ENCODE results near the gene GNAZ. TPM values are rescaled to one million over a fixed set of nuclear protein-coding genes. Genes with fewer than 3 reads are reported as not detected.
A peak's percentile ranks its signal among the peaks of the same experiment; 100 is the strongest.

Gene GNAZ
- total RNA-seq, 1 experiment from 2014 or later = 17.2 TPM

DNA sequence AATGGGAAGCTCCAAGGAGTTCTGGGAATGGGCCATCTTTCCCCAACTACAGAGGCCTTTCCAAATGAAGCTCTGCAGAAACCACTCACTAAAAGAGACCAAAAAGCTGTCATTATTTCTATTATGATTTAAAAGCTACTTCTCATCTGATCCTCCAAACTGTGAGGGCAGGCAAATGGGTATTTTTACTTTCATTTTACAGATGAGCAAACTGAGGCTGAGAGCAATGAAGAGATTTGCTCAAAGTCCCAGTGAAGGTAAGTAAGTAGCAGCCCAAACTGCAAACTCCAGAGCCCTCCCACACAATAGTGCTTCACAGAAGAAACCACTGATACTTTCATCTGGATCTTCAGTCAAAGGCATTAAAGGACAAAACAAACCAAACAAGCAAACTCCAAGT, 70.1 kb downstream of the GNAZ start:
- in situ Hi-C loops (cut with HindIII; ENCODE audit: low sequenced_read_pairs) = no loop called here
- no peak for DNase-seq (ENCODE audit: low spot score)

DNA sequence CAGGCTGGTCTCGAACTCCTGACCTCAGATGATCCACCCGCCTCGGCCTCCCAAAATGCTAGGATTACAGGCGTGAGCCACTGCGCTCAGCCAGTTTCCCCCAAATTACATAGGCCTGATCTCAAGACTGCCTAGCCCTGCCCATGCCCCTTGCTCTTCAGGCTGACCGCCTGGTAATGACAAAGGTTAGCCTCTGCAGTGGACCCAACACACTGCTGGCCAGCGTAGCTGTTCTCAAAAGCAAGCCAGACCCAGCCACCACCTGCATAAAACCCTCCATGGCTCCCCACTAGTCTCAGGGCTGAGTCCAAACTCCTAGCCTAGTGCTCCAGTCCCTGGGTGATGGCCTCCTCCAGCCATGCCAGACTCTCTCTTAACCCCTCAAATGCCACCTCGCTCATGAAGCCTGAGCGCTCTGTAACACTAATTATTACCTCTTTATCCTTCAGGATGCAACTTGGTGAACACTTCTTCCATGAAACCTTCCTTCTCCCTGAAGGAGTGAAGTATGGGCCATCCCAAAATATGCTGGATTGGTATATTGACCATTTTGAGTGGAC, 72.3 kb downstream of the GNAZ start:
- DNase-seq (ENCODE audit: low spot score) = no peak
- in situ Hi-C loops (cut with HindIII; ENCODE audit: low sequenced_read_pairs) = no loop called here

DNA sequence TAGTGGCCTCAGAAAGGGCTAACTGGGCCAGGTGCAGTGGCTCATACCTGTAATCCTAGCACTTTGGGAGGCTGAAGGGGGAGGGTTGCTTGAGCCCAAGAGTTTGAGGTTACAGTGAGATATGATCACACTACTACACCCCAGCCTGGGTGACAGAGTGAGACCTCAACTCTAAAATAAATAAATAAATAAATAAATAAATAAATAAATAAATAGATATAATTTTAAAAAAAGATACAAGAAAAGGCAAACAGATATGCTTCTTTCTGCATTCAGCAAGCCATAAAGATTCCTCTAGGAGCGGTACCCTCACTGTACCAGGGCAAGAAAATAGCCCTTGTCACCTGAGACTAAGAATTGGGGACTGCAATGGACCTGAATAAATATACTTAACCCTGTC, 72.8 kb downstream of the GNAZ start:
- no peak for DNase-seq (ENCODE audit: low spot score)
- in situ Hi-C loops (cut with HindIII; ENCODE audit: low sequenced_read_pairs) = no loop called here

DNA sequence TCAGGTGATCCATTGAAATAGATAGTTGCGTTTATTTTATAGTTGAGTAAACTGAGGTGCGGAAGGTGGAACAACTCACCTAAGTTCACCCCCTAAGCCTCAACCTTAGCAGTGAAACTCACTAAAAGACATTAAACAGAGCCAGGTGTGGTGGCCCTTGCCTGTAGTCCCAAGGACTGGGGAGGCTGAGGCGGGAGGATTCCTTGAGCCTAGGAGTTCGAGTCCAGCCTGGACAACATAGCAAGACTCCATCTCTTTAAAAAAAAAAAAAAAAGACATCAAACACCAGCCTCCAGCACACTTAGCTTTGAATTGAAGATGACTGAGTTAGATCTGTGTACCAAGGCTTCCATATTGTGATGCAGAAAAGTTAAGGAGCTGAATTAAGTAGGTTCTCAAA, 74.1 kb downstream of the GNAZ start:
- no peak for DNase-seq (ENCODE audit: low spot score)
- in situ Hi-C loops (cut with HindIII; ENCODE audit: low sequenced_read_pairs) = no loop called here

DNA sequence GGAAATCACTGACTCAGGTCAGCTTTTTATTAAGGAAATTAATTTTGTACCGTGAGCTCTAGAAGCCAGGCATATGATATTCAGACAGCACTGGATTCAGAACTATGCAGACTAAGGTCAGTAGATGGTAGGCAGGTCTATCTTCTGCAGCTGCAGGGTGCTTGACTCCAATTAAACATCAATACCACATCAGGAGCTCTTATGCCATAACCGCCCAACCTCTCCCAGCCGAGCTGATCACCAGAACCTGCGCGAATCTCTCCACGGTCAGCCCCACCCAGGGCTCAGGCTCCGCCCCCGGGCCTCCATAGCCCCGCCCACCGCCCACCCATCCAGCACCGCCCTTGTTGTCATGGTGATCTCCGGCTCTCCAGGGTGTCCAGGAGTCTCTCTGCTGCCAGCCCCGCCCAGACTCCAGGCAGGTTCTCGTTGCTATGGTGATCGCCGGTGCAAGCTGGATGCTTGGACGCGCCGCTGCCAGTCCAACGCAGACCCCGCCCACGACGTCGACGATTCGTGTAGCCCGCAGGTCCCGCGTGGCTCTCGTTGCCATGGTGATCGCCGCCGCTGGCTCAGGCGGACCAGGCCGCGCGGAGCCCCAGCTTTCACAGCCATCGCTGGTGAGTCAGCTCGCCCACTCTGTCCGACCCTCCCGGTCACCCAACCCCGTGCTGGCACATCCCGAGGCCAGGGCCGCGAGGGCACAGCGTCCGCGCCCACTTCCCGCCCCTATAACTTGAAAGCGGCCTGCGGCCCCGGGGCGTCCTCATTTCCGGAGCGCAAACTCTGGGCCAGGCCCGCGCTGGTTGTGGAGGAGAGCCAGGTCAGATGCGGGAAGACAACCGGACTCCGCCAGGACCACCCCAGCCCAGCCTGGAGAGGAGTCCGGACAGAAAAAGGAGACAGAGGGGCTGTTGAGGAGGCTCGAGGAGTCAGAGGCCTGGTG, 74.9 kb downstream of the GNAZ start, which contains the start of gene RAB36:
Gene RAB36 (plus strand): TSS at position 546 of the 946 bp plus-strand sequence. CDS start 1,140 bp downstream, outside the sequence.
- peak; percentile 100 for DNase-seq (ENCODE audit: low spot score)
- in situ Hi-C loops (cut with HindIII; ENCODE audit: low sequenced_read_pairs) = no loop called here

DNA sequence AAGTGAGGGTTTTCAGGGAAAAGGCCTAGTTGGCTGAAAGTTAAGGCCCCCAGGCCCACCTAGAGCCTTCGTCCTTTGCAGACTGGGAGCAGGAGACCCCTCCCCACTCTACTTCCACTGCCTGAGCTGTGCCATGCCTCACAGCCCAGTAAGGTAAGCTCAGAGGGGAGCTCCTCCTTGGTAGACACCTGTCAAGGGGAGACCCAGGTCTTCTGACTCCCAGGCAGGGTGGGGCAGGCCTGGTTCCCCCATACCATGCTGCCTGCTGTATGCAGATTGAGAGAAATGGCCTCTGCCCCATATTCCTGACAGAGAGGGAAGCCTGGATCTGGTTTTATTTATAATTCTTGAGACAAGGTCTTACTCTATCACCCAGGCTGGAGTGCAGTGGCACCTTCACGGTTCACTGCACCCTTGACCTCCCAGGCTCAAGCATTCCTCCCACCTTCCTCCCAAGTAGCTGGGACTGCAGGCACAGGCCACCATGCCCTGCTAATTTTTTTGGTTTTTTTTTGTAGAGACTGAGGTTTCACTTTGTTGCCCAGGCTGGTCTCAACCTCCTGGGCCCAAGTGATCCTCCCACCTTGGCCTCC, 75.7 kb downstream of the GNAZ start:
- in situ Hi-C loops (cut with HindIII; ENCODE audit: low sequenced_read_pairs) = no loop called here
- DNase-seq (ENCODE audit: low spot score) = no peak

DNA sequence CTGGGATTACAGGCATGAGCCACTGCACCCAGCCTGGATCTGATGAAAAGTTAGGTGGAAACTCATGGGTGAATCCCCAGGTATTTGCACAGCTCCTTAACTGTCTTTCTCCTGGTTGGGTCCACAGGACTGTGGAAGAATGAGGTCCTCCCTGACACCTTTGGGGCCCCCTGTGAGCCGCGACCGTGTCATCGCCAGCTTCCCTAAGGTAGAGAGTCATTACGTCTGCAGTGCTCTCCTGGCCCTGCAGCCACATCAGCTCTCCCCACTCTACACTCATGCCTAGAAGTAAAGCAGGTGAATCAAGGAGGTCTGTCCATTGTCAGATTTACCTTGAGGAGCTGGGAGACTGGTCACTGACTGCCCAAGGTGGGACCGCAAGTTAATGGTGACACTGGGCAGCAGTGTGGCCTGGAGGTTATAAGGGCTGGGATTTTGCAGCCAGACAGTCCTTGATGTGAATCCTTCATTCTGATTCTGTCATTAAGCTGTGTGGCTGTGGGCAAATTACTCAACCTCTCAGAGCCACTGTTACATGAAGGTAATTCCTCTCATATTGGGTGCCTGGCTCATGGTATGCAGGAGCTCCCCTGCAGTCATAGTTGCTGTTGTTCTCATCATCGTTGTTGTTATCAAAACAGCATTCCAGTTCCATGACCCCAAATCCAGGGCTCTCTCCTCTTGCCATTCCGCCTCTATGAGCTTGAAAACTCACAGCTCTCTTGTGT, 76.3 kb downstream of the GNAZ start:
- no peak for DNase-seq (ENCODE audit: low spot score)
- in situ Hi-C loops (cut with HindIII; ENCODE audit: low sequenced_read_pairs) = no loop called here

DNA sequence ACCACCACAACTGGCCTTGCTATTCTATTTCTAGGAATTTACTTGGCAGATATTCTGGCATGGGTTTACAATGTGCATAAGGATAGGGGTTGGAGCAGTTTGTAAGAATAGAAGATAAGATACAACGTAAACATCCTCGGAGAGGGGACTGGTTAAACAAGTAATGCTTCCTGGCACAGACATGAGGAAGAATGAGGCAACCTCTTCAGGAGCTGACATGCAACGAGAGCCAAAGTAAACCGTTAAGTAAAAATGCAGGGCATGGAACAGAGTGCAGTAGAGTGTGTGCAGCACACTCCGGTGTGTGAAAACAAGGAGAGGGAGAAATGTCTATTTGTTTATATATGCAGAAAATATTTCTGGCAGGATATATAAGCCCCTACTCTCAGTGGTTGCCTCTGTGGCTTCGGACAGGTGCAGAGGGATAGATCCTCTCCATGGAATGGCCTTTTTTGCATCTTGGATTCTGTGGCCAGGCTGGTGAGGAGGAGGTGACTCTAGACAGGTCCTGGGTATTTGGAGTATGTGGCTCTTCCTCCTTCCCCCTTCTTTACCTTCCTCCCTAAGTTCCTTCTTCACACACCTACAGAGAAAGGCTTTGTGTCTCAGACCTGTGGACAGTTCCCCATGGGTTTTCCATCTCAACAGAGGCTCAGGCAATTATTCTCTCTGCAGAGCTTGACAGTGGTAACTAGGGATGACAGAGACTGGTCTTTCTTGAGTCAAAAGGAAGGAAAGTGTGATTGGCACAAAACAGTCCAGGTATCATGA, 77.5 kb downstream of the GNAZ start:
- in situ Hi-C loops (cut with HindIII; ENCODE audit: low sequenced_read_pairs) = no loop called here
- DNase-seq (ENCODE audit: low spot score) = no peak

DNA sequence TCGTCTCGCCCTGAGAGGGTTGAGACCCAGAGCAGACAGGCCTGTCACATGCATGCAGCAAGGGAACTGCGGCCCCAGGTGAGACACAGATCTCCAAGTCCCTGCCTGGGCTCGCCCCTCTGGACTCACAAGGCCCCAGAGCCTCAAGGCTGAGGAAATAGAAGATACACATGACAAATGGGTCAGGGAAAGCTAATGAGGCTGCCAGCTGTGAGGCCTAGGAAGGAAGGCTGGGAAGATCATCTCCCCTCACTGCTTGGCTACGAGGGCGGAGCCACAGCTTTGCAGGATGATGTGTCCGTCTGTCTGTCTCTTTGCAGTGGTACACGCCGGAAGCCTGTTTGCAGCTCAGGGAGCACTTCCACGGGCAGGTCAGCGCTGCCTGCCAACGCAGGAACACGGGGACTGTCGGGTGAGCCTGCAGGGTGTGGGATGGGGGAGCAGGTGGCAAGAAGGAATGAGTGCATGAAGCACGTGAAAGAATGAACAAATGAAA, 79.5 kb downstream of the GNAZ start:
- DNase-seq (ENCODE audit: low spot score) = no peak
- in situ Hi-C loops (cut with HindIII; ENCODE audit: low sequenced_read_pairs) = no loop called here

DNA sequence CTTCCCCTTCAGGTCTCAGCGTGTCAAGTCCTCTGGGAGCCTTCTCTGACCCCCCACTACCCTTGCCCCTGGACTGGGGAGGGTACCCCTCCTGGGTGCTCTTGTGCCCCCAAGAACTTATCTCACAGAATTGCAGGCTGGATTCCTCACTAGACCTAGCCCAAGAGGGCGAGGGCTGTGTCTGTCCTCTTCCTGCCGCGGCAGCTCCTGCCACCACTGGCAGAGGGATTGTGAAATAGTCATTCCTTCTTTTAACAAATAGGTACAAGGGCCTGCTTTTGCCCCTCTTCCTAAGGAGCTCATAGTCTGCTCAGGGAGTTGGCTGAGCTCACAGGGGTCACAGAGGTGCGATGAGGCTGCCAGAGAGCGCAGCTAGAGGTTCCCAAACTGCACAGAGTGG, 80.4 kb downstream of the GNAZ start:
- in situ Hi-C loops (cut with HindIII; ENCODE audit: low sequenced_read_pairs) = no loop called here
- DNase-seq (ENCODE audit: low spot score) = no peak

DNA sequence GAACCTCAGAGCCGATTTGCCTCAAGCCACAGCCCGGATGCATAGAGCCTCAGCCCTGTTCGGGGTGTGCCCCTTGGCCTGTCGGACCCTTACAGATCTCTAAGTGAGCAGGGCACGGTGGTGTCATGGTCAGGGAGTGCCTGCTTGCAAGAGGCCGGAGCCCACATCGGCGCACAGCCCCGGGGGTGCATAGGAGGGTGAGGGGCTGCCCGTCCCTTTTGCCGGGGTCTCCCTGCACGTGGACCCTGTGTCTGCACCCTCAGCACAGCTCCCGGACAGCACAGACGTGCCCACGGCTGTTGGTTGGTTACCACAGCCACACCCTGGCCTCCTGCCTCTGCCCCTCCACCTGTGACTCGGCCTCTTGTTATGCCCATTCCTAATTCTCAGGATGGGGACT, 81.5 kb downstream of the GNAZ start:
- no peak for DNase-seq (ENCODE audit: low spot score)
- in situ Hi-C loops (cut with HindIII; ENCODE audit: low sequenced_read_pairs) = no loop called here

DNA sequence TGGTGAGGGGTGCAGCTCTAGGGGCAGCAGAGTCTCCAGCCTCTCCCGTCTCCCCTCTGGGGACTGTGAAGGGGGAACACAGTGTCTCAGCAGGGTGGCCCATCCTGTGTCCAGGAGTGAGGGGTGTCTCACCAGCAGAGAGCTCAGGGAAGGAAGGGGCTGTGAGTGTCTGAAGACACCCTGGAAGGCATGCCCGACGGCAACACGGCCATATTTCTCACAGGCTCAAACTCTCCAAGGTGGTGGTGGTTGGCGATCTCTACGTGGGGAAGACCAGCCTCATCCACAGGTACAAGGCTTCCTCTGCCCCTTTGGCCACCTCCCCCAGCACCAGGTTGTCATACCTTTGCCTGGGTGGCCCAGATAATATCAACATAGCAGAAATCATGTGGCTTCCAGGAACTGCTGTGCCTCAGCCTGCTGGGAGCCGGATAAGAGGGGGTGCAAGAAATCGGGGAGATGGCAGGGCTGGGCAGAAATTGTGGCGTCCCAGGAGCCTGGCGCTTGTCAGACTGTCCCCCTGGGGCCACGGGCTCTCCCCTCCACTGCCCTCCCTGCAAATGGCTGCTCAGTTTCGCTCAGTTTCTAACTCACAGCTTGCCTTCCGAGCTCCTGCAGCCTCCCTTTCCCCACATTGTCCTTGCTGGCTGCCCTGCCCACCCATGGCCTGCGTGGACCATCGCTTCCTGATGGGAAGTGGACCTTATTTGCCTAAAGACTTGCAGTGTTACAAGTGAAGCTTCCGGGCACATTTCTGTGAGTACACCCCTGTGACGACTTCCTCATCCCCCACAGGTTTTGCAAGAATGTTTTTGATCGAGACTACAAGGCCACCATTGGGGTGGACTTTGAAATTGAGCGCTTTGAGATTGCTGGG, 82.2 kb downstream of the GNAZ start:
- in situ Hi-C loops (cut with HindIII; ENCODE audit: low sequenced_read_pairs) = no loop called here

DNA sequence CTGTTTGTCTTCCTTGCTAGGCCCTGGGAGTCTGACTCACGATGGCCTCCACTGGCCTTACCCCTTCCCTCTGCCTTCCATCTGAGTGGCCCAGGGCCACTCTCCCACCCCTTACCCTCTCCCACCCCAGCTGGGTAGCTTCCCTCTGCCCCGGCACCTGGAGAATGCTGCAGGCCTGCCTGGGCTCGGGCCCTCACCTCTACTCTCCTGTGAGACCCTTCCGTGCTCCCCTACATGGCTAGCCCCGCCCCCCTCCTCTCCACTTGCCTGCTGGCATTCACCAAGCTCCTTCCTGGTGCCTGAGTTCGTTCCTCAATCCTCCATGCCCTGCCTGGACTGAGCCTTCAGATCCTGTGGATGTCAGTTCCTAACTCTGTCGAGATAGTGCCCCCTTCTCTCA, 83.7 kb downstream of the GNAZ start:
- in situ Hi-C loops (cut with HindIII; ENCODE audit: low sequenced_read_pairs) = no loop called here
- no peak for DNase-seq (ENCODE audit: low spot score)

More for the DNA sequence above, 82.2 kb downstream of the GNAZ start:
- no peak for DNase-seq (ENCODE audit: low spot score)

DNA sequence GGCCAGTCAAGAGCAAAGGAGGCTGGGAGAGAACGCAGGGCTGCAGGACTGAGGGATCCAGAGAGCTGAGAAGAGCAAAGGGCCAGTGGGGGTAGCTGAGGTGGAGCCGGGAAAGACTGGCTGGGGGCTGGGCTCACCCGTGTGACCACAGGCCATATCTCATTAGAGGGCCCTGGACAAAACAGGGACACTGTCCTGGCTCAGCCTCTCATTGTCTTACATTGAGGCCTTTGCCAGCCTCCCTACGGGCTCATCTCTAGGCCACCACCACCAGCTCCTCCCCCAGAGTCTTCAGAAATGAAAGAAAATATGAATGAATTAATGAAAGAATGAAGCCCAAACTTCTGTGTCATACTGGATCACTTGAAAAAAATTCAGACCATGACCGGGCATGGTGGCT, 84.1 kb downstream of the GNAZ start:
- in situ Hi-C loops (cut with HindIII; ENCODE audit: low sequenced_read_pairs) = no loop called here
- no peak for DNase-seq (ENCODE audit: low spot score)

DNA sequence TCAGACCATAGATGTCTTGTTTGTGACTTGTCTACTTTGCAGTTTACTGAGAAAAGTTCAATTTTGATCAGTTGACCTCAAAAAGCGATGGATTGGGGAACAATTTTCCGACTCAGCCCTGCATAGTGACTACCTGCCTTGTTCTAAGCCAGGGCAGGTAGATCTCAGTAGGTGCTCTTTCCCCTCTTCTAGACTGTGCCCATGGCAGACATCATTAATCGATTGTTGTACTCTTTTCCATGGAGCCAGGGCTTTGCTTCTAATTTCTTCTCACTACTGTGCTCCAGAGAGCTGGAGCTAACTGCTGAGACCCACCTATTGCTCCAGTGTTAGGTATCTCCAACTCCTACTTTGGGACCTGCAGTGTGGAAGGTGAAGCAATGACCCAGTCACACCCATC, 84.8 kb downstream of the GNAZ start:
- DNase-seq (ENCODE audit: low spot score) = no peak
- in situ Hi-C loops (cut with HindIII; ENCODE audit: low sequenced_read_pairs) = no loop called here

DNA sequence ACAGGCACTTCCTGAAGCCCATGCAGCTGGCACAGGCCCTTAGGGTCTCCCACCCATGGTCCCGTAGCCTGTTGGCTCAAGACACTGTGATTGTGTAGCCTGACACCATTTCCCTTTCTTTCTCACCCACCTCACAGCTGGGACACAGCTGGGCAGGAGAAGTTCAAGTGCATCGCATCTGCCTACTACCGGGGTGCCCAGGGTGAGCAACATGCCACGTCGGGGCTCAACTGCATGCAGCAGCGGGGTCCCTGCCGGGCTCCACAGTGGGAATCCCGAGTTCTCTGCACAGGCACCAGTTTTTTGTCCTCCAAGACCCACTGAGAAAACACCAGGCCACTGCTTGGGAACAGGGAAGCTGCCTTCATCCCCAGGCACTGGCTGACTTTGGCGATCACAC, 85.5 kb downstream of the GNAZ start:
- DNase-seq (ENCODE audit: low spot score) = no peak
- in situ Hi-C loops (cut with HindIII; ENCODE audit: low sequenced_read_pairs) = no loop called here

DNA sequence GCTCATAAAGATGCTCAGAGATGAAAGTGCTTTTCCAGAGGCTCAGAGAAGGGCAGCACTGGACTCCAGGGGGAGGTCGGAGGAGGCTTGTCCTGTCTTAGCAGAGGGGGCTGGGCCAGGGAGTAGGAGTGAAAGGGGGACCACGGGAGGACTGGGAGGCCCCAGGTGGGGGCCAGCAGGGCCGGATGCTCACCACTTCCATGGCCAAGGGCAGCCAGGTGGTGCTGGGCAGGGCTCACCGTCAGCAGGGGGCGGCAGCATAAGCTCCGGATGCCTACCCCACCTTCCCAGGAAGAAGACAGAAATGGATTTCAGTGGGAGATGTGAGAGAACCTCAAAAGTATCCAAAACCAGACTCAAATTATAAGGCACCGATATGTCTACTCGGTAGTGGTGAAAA, 86.0 kb downstream of the GNAZ start:
- in situ Hi-C loops (cut with HindIII; ENCODE audit: low sequenced_read_pairs) = no loop called here
- no peak for DNase-seq (ENCODE audit: low spot score)
